ENCODE results near the gene PCK2. TPM values are rescaled to one million over a fixed set of nuclear protein-coding genes. Genes with fewer than 3 reads are reported as not detected.

PCK2 gene
- total RNA-seq, 1 donor: 4.6 TPM

- H3K4me3 ChIP-seq (ENCODE audit: low read length): no peak overlapping the region
These were observed 15.9 kb downstream of the PCK2 start for GRCh38 chr14:24110060-24110459.

GRCh38 chr14:24110523-24110922 lies 16.4 kb downstream of the PCK2 start:
- Histone ChIP-seq H3K27me3 (ENCODE audit: insufficient read depth, low read length) (no peaks in the 10 kb centered on the region), H3K9me3 (ENCODE audit: low read depth, low read length) (no peaks in the 10 kb centered on the region), H3K4me1 (ENCODE audit: insufficient read depth, low read length) (peaks cover 27% of the 10 kb centered on the region), H3K4me3 (ENCODE audit: low read length) (no peak overlapping the region)

More at GRCh38 chr14:24110060-24110459, 15.9 kb downstream of the PCK2 start:
- Histone ChIP-seq H3K4me1 (ENCODE audit: insufficient read depth, low read length) (peaks cover 25% of the 10 kb centered on the region), H3K9me3 (ENCODE audit: low read depth, low read length) (no peaks in the 10 kb centered on the region), H3K27me3 (ENCODE audit: insufficient read depth, low read length) (no peaks in the 10 kb centered on the region)

- Histone ChIP-seq H3K27me3 (ENCODE audit: insufficient read depth, low read length) (no peaks in the 10 kb centered on the region), H3K4me3 (ENCODE audit: low read length) (peak overlapping the region; percentile 87), H3K4me1 (ENCODE audit: insufficient read depth, low read length) (peaks cover 41% of the 10 kb centered on the region), H3K9me3 (ENCODE audit: low read depth, low read length) (no peaks in the 10 kb centered on the region)
These were observed 19.3 kb downstream of the PCK2 start for GRCh38 chr14:24113379-24113800.

- Histone ChIP-seq H3K4me1 (ENCODE audit: insufficient read depth, low read length) (peaks cover 35% of the 10 kb centered on the region), H3K27me3 (ENCODE audit: insufficient read depth, low read length) (no peaks in the 10 kb centered on the region), H3K9me3 (ENCODE audit: low read depth, low read length) (no peaks in the 10 kb centered on the region), H3K4me3 (ENCODE audit: low read length) (peak overlapping the region; percentile 87)
These were observed 19.9 kb downstream of the PCK2 start for GRCh38 chr14:24113801-24114531.

GRCh38 chr14:24114532-24115421 lies 20.7 kb downstream of the PCK2 start, which contains the start of the genes DCAF11 and NRL:
Gene DCAF11 (plus strand): TSS chr14:24114777. CDS start chr14:24115595, 818 bp downstream.
Gene NRL (minus strand): TSS chr14:24114949. CDS start chr14:24082848, 32,101 bp downstream.
- Histone ChIP-seq H3K4me1 (ENCODE audit: insufficient read depth, low read length) (peaks cover 30% of the 10 kb centered on the region), H3K4me3 (ENCODE audit: low read length) (peak within 1 kb of the TSS; percentile 87)

GRCh38 chr14:24115422-24116127 lies 21.5 kb downstream of the PCK2 start:
- Histone ChIP-seq H3K9me3 (ENCODE audit: low read depth, low read length) (no peaks in the 10 kb centered on the region), H3K4me3 (ENCODE audit: low read length) (peak overlapping the region; percentile 87), H3K27me3 (ENCODE audit: insufficient read depth, low read length) (no peaks in the 10 kb centered on the region), H3K4me1 (ENCODE audit: insufficient read depth, low read length) (peaks cover 27% of the 10 kb centered on the region)

More at GRCh38 chr14:24114532-24115421, 20.7 kb downstream of the PCK2 start, which contains the start of the genes DCAF11 and NRL:
- Histone ChIP-seq H3K9me3 (ENCODE audit: low read depth, low read length) (no peaks in the 10 kb centered on the region), H3K27me3 (ENCODE audit: insufficient read depth, low read length) (no peaks in the 10 kb centered on the region)

- Histone ChIP-seq H3K4me3 (ENCODE audit: low read length) (peak overlapping the region; percentile 87), H3K4me1 (ENCODE audit: insufficient read depth, low read length) (peaks cover 27% of the 10 kb centered on the region), H3K9me3 (ENCODE audit: low read depth, low read length) (no peaks in the 10 kb centered on the region), H3K27me3 (ENCODE audit: insufficient read depth, low read length) (no peaks in the 10 kb centered on the region)
These were observed 22.2 kb downstream of the PCK2 start for GRCh38 chr14:24116128-24116814.

- H3K4me1 ChIP-seq (ENCODE audit: insufficient read depth, low read length): peaks cover 27% of the 10 kb centered on the region
- no peaks in the 10 kb centered on the region for H3K27me3 ChIP-seq (ENCODE audit: insufficient read depth, low read length)
- no peak overlapping the region for H3K4me3 ChIP-seq (ENCODE audit: low read length)
- no peaks in the 10 kb centered on the region for H3K9me3 ChIP-seq (ENCODE audit: low read depth, low read length)
These were observed 23.1 kb downstream of the PCK2 start for GRCh38 chr14:24117179-24117578.

- Histone ChIP-seq H3K4me1 (ENCODE audit: insufficient read depth, low read length) (peaks cover 21% of the 10 kb centered on the region), H3K9me3 (ENCODE audit: low read depth, low read length) (no peaks in the 10 kb centered on the region), H3K27me3 (ENCODE audit: insufficient read depth, low read length) (no peaks in the 10 kb centered on the region), H3K4me3 (ENCODE audit: low read length) (no peak overlapping the region)
These were observed 25.6 kb downstream of the PCK2 start for GRCh38 chr14:24119691-24120090.

GRCh38 chr14:24121210-24121609 lies 27.1 kb downstream of the PCK2 start:
- no peaks in the 10 kb centered on the region for H3K9me3 ChIP-seq (ENCODE audit: low read depth, low read length)
- peaks cover 12% of the 10 kb centered on the region for H3K4me1 ChIP-seq (ENCODE audit: insufficient read depth, low read length)
- H3K27me3 ChIP-seq (ENCODE audit: insufficient read depth, low read length): no peaks in the 10 kb centered on the region
- H3K4me3 ChIP-seq (ENCODE audit: low read length): no peak overlapping the region

GRCh38 chr14:24122416-24122815 lies 28.3 kb downstream of the PCK2 start:
- no peaks in the 10 kb centered on the region for H3K9me3 ChIP-seq (ENCODE audit: low read depth, low read length)
- H3K4me1 ChIP-seq (ENCODE audit: insufficient read depth, low read length): no peaks in the 10 kb centered on the region
- H3K27me3 ChIP-seq (ENCODE audit: insufficient read depth, low read length): no peaks in the 10 kb centered on the region
- no peak overlapping the region for H3K4me3 ChIP-seq (ENCODE audit: low read length)

GRCh38 chr14:24122898-24123297 lies 28.8 kb downstream of the PCK2 start:
- H3K9me3 ChIP-seq (ENCODE audit: low read depth, low read length): no peaks in the 10 kb centered on the region
- H3K27me3 ChIP-seq (ENCODE audit: insufficient read depth, low read length): no peaks in the 10 kb centered on the region
- H3K4me1 ChIP-seq (ENCODE audit: insufficient read depth, low read length): no peaks in the 10 kb centered on the region
- no peak overlapping the region for H3K4me3 ChIP-seq (ENCODE audit: low read length)

GRCh38 chr14:24123424-24124417 lies 29.6 kb downstream of the PCK2 start:
- Histone ChIP-seq H3K9me3 (ENCODE audit: low read depth, low read length) (no peaks in the 10 kb centered on the region), H3K4me1 (ENCODE audit: insufficient read depth, low read length) (no peaks in the 10 kb centered on the region), H3K27me3 (ENCODE audit: insufficient read depth, low read length) (no peaks in the 10 kb centered on the region), H3K4me3 (ENCODE audit: low read length) (no peak overlapping the region)

Measured in mononuclear cell (primary cell).